ENCODE measurements around the gene EPHB2.

EPHB2 gene

GRCh38 chr1:22860883-22861385 lies 150.3 kb downstream of the EPHB2 start:
- DNase-seq (ENCODE audit: low spot score): no peak

- DNase-seq (ENCODE audit: low spot score): peak; percentile 63
Measured at GRCh38 chr1:22861764-22862440, 151.3 kb downstream of the EPHB2 start.

- no peak for DNase-seq (ENCODE audit: low spot score)
Measured at GRCh38 chr1:22862752-22863151, 152.1 kb downstream of the EPHB2 start.

GRCh38 chr1:22863766-22864165 lies 153.1 kb downstream of the EPHB2 start:
- no peak for DNase-seq (ENCODE audit: low spot score)

GRCh38 chr1:22864886-22865285 lies 154.2 kb downstream of the EPHB2 start:
- DNase-seq (ENCODE audit: low spot score): no peak

- no peak for DNase-seq (ENCODE audit: low spot score)
Measured at GRCh38 chr1:22865736-22866135, 155.1 kb downstream of the EPHB2 start.

GRCh38 chr1:22866868-22867267 lies 156.2 kb downstream of the EPHB2 start:
- DNase-seq (ENCODE audit: low spot score): no peak

GRCh38 chr1:22868331-22868730 lies 157.7 kb downstream of the EPHB2 start:
- no peak for DNase-seq (ENCODE audit: low spot score)

- DNase-seq (ENCODE audit: low spot score): no peak
Measured at GRCh38 chr1:22869325-22869724, 158.7 kb downstream of the EPHB2 start.

- DNase-seq (ENCODE audit: low spot score): no peak
Measured at GRCh38 chr1:22870201-22870871, 159.7 kb downstream of the EPHB2 start.

- DNase-seq (ENCODE audit: low spot score): no peak
Measured at GRCh38 chr1:22872981-22873664, 162.5 kb downstream of the EPHB2 start.

- DNase-seq (ENCODE audit: low spot score): no peak
Measured at GRCh38 chr1:22874785-22875184, 164.1 kb downstream of the EPHB2 start.

GRCh38 chr1:22875241-22875640 lies 164.6 kb downstream of the EPHB2 start:
- no peak for DNase-seq (ENCODE audit: low spot score)

GRCh38 chr1:22875841-22876240 lies 165.2 kb downstream of the EPHB2 start:
- no peak for DNase-seq (ENCODE audit: low spot score)

- no peak for DNase-seq (ENCODE audit: low spot score)
Measured at GRCh38 chr1:22876359-22877111, 165.9 kb downstream of the EPHB2 start.

- DNase-seq (ENCODE audit: low spot score): no peak
Measured at GRCh38 chr1:22877112-22877915, 166.7 kb downstream of the EPHB2 start.

- no peak for DNase-seq (ENCODE audit: low spot score)
Measured at GRCh38 chr1:22877980-22878379, 167.3 kb downstream of the EPHB2 start.

- DNase-seq (ENCODE audit: low spot score): no peak
Measured at GRCh38 chr1:22878626-22879025, 168.0 kb downstream of the EPHB2 start.

- DNase-seq (ENCODE audit: low spot score): no peak
Measured at GRCh38 chr1:22879445-22879844, 168.8 kb downstream of the EPHB2 start.

- DNase-seq (ENCODE audit: low spot score): no peak
Measured at GRCh38 chr1:22880174-22880601, 169.5 kb downstream of the EPHB2 start.

- no peak for DNase-seq (ENCODE audit: low spot score)
Measured at GRCh38 chr1:22883406-22883805, 172.8 kb downstream of the EPHB2 start.

Measured in D341Med (cell line).